ENCODE results near the gene ASB2. TPM values are rescaled to one million over a fixed set of nuclear protein-coding genes. Genes with fewer than 3 reads are reported as not detected.

The ASB2 gene
- total and polyA plus RNA-seq, 2 of the 13 experiments (the other 11 are each of a cell fraction or from before 2014, with no cell fraction given) = 0.82 to 4.1 TPM

DNA sequence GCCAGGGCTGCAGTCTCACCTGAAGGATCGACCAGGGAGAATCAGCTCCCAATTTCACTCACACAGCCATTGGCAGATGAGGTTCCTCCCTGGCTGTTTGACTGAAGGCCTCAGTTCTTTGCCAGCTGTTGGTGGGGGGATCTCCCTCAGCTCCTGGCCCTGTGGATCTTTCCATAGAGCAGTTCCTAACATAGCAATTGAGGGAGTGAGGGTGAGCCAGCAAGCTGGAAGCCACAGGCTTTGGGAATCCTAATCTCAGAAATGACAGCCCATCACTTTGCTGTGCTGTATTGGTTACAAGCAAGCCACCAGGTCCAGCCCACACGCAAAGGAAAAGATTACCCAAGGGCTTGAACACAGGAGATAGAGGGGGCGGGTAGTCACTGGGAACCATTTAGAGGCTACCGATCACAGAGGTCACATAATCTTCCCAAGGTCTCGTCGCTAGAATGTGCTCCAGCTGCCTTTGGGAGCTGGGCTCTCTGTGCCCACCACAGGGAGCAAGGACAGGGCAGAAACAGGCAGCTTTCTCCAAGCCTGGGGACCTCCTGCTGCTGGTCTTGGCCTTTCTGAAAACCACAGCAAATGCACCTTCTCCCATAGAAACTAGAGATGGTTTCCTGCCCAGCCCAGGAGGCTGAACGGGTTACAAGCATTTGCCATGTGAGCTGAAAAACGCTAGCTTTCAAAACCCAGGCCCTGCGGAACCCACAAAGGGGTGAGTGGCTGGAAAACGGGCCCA is 45.2 kb upstream of the ASB2 start:
- no peak overlapping the region for H3K27ac ChIP-seq (ENCODE audit: extremely low read length, insufficient read depth, low read length)
- BruUV-seq (replicated peaks) = no TSS peak
- no peaks in the 10 kb centered on the region for H3K9me3 ChIP-seq (ENCODE audit: low read length)
- DNase-seq (ENCODE audit: low spot score) (peak; percentile 42), ATAC-seq (peak; percentile 37), FAIRE-seq (no peak)
- peak overlapping the region; percentile 85 for H2AFZ ChIP-seq (ENCODE audit: low read length)
- H3K9ac ChIP-seq (ENCODE audit: insufficient read depth, low read depth, low read length) = peak overlapping the region; percentile 47; the same call in 1 of the 2 replicates
- H3K79me2 ChIP-seq (ENCODE audit: insufficient read depth, low read length) = no peaks in the 10 kb centered on the region
- H3K27me3 ChIP-seq (ENCODE audit: control insufficient read depth in 1 of 2, insufficient read depth in 2 of 2, low read length in 2 of 2) = peaks cover 4 to 18% of the 10 kb centered on the region in 2 experiments; a peak in 4 of 5 replicates
- in situ Hi-C loops (cut with HindIII; ENCODE audit: extremely low pct_ligation_motif_present, low pct_unique_long_range_greater_than_20kb) (no loop called here), intact Hi-C loops (cut with micrococcal nuclease; ENCODE audit: unreplicated experiment) (no loop called here)
- WGBS (ENCODE audit: low lambda C conversion rate) = 3% methylated on average over 8 of the region's 10 CpGs
- H4K20me1 ChIP-seq (ENCODE audit: insufficient read depth, low read length) = no peaks in the 10 kb centered on the region
- CTCF ChIA-PET (ENCODE audit: low intra/inter-chr PET ratio, low total read pairs) = no interaction called here
- peaks cover 55% of the 10 kb centered on the region for H3K4me1 ChIP-seq (ENCODE audit: insufficient read depth, low read length)
- no peaks in the 10 kb centered on the region for H3K36me3 ChIP-seq (replicated peaks in 1 of 2; ENCODE audit: control insufficient read depth in 1 of 2, insufficient read depth in 2 of 2, low read length in 2 of 2)
- POLR2A ChIA-PET = interaction anchor here (0.8 to 2.7 kb wide), 10 partner anchors 10 to 272 kb away, joined by 3 to 12 read pairs (median 5); partner anchors contain the start of genes DDX24, IFI27L1 and SERPINA10
- H3K4me2 ChIP-seq (ENCODE audit: low read depth, low read length) = peak overlapping the region; percentile 97
- peak overlapping the region; percentile 48 to 66 (median 52) for H3K4me3 ChIP-seq (replicated peaks in 1 of 3; ENCODE audit: insufficient read depth in 1 of 3, low read depth in 2 of 3, low read length in 3 of 3)
- TF ChIP-seq ZNF335 (CRISPR knock-in tag; IDR thresholded peaks at IDR 0.05) (no peak), ZNF781 (CRISPR knock-in tag; IDR thresholded peaks at IDR 0.05; ENCODE audit: borderline replicate concordance, not compliant biosample characterization) (no peak), ZSCAN21 (CRISPR knock-in tag; IDR thresholded peaks at IDR 0.05; ENCODE audit: borderline replicate concordance) (no peak), U2AF1 (optimal IDR thresholded peaks at IDR 0.05; ENCODE audit: low read depth, low read length) (no peak), ZNF510 (CRISPR knock-in tag; IDR thresholded peaks at IDR 0.05; ENCODE audit: low read depth) (no peak), ZNF34 (CRISPR knock-in tag; IDR thresholded peaks at IDR 0.05; ENCODE audit: borderline replicate concordance) (no peak), CENPT (CRISPR knock-in tag; IDR thresholded peaks at IDR 0.05; ENCODE audit: low read depth) (no peak), RFX5 (IDR thresholded peaks at IDR 0.05; ENCODE audit: low read depth, low read length) (no peak), SP4 (CRISPR knock-in tag; IDR thresholded peaks at IDR 0.05) (no peak), ESRRA (CRISPR knock-in tag; IDR thresholded peaks at IDR 0.05; ENCODE audit: low read depth) (no peak), ZNF766 (CRISPR knock-in tag; IDR thresholded peaks at IDR 0.05; ENCODE audit: borderline replicate concordance) (no peak), ZNF333 (CRISPR knock-in tag; IDR thresholded peaks at IDR 0.05; ENCODE audit: borderline replicate concordance) (no peak), ZFP62 (CRISPR knock-in tag; IDR thresholded peaks at IDR 0.05) (no peak), SMAD3 (CRISPR knock-in tag; IDR thresholded peaks at IDR 0.05) (0 out of 2 replicates have a peak, but pooled peaks have one; percentile 4), ZNF678 (CRISPR knock-in tag; IDR thresholded peaks at IDR 0.05) (no peak)
- TF ChIP-seq, protein P1, sequence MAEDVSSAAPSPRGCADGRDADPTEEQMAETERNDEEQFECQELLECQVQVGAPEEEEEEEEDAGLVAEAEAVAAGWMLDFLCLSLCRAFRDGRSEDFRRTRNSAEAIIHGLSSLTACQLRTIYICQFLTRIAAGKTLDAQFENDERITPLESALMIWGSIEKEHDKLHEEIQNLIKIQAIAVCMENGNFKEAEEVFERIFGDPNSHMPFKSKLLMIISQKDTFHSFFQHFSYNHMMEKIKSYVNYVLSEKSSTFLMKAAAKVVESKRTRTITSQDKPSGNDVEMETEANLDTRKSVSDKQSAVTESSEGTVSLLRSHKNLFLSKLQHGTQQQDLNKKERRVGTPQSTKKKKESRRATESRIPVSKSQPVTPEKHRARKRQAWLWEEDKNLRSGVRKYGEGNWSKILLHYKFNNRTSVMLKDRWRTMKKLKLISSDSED (CRISPR knock-in tag; IDR thresholded peaks at IDR 0.05) = no peak
- TF ChIP-seq, protein P2, sequence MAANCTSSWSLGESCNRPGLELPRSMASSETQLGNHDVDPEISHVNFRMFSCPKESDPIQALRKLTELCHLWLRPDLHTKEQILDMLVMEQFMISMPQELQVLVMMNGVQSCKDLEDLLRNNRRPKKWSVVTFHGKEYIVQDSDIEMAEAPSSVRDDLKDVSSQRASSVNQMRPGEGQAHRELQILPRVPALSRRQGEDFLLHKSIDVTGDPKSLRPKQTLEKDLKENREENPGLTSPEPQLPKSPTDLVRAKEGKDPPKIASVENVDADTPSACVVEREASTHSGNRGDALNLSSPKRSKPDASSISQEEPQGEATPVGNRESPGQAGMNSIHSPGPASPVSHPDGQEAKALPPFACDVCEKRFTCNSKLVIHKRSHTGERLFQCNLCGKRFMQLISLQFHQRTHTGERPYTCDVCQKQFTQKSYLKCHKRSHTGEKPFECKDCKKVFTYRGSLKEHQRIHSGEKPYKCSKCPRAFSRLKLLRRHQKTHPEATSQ (CRISPR knock-in tag; IDR thresholded peaks at IDR 0.05; ENCODE audit: borderline replicate concordance) = no peak
- TF ChIP-seq, protein P3, sequence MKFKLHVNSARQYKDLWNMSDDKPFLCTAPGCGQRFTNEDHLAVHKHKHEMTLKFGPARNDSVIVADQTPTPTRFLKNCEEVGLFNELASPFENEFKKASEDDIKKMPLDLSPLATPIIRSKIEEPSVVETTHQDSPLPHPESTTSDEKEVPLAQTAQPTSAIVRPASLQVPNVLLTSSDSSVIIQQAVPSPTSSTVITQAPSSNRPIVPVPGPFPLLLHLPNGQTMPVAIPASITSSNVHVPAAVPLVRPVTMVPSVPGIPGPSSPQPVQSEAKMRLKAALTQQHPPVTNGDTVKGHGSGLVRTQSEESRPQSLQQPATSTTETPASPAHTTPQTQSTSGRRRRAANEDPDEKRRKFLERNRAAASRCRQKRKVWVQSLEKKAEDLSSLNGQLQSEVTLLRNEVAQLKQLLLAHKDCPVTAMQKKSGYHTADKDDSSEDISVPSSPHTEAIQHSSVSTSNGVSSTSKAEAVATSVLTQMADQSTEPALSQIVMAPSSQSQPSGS (CRISPR knock-in tag; IDR thresholded peaks at IDR 0.05) = no peak
- TF ChIP-seq, protein P4, sequence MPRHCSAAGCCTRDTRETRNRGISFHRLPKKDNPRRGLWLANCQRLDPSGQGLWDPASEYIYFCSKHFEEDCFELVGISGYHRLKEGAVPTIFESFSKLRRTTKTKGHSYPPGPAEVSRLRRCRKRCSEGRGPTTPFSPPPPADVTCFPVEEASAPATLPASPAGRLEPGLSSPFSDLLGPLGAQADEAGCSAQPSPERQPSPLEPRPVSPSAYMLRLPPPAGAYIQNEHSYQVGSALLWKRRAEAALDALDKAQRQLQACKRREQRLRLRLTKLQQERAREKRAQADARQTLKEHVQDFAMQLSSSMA (CRISPR knock-in tag; IDR thresholded peaks at IDR 0.05) = no peak
